GM12872 (cell line): ENCODE measurements around the gene DGCR8.

Experiments
- TF ChIP-seq, protein P1 (sequence below): IDR thresholded peaks from 3 replicates; pipeline ENCODE4 v1.5.1; 2011; ENCODE audit warnings: low read depth, mild to moderate bottlenecking, low read length, moderate library complexity; ENCODE audit not compliant: insufficient read depth

DGCR8 gene

GRCh38 chr22:20057596-20058268, 22.3 kb upstream of the DGCR8 start:
- TF ChIP-seq, protein P1, sequence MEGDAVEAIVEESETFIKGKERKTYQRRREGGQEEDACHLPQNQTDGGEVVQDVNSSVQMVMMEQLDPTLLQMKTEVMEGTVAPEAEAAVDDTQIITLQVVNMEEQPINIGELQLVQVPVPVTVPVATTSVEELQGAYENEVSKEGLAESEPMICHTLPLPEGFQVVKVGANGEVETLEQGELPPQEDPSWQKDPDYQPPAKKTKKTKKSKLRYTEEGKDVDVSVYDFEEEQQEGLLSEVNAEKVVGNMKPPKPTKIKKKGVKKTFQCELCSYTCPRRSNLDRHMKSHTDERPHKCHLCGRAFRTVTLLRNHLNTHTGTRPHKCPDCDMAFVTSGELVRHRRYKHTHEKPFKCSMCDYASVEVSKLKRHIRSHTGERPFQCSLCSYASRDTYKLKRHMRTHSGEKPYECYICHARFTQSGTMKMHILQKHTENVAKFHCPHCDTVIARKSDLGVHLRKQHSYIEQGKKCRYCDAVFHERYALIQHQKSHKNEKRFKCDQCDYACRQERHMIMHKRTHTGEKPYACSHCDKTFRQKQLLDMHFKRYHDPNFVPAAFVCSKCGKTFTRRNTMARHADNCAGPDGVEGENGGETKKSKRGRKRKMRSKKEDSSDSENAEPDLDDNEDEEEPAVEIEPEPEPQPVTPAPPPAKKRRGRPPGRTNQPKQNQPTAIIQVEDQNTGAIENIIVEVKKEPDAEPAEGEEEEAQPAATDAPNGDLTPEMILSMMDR = no peak

DNA sequence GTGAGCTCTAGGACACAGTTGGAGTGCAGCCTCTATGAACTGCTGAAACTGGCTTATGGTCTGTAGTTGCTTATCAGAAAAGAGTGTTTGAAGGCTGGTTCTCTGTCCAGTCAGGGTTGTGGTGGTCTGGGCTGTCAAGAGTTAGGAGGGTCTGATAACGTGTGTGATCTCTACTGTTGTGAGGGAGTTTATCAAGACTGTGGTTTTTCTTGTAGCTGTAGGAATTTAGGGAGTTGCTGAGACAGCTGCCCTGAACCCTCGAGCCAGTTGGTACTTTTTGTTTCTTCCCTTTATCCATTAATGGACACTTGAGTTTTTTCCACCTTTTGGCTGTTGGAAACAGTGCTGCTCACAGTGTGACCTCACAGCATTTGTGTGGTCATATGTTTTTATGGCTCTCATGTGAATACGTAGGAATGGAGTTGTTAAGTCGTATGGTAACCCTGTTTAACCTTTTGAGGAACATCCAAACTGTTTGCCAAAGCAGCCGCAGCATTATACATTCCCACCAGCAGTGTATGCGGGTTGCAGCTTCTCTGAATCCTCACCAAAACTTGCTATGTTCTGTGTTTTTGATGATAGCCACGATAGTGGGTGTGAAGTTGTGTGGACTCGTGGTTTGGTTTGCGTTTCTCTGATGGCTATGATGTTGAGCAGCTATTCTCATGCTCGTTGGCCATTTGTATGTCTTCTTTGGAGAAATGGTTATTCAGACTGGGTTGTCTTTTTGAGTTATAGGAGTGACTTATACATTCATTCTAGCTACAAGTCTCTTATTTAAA, 20.9 kb upstream of the DGCR8 start:
- TF ChIP-seq, protein P1 = no peak

GRCh38 chr22:20060700-20061480, 19.2 kb upstream of the DGCR8 start:
- TF ChIP-seq, protein P1 = peak; percentile 29; the same call in 1 of the 3 replicates

GRCh38 chr22:20061481-20061861, 18.6 kb upstream of the DGCR8 start:
- TF ChIP-seq, protein P1 = no peak

- TF ChIP-seq, protein P1 = no peak
Measured at GRCh38 chr22:20062043-20062765, 17.8 kb upstream of the DGCR8 start.

DNA sequence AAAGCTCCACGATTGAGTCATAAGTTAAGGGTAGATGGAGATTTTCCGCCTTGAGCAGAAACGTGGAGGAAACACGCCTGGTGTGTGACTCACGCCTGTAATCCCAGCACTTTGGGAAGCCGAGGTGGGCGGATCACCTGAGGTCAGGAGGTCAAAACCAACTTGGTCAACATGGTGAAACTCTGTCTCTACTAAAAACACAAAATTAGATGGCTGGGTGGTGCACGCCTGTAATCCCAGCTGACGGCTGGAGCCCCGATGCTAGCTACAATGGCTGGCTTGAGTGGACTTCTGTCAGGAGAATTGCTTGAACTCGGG, 17.3 kb upstream of the DGCR8 start:
- TF ChIP-seq, protein P1 = no peak
